GM12873 (cell line): ENCODE measurements around the gene HNRNPLL.
A peak's percentile ranks its signal among the peaks of the same experiment; 100 is the strongest.

Source experiments
- CTCF ChIP-seq: IDR thresholded peaks from 2 replicates; pipeline ENCODE4 v1.5.1; 2012; ENCODE audit warnings: low read depth, mild to moderate bottlenecking, moderate library complexity, low read length, control low read depth; ENCODE audit not compliant: insufficient read depth; ENCODE audit errors: missing control alignments

The HNRNPLL gene

GRCh38 chr2:38583994-38584393, 18.7 kb downstream of the HNRNPLL start:
- TF ChIP-seq CTCF, result no peak

- no peak for TF ChIP-seq CTCF
These were observed 19.2 kb downstream of the HNRNPLL start for GRCh38 chr2:38583524-38583923.

DNA sequence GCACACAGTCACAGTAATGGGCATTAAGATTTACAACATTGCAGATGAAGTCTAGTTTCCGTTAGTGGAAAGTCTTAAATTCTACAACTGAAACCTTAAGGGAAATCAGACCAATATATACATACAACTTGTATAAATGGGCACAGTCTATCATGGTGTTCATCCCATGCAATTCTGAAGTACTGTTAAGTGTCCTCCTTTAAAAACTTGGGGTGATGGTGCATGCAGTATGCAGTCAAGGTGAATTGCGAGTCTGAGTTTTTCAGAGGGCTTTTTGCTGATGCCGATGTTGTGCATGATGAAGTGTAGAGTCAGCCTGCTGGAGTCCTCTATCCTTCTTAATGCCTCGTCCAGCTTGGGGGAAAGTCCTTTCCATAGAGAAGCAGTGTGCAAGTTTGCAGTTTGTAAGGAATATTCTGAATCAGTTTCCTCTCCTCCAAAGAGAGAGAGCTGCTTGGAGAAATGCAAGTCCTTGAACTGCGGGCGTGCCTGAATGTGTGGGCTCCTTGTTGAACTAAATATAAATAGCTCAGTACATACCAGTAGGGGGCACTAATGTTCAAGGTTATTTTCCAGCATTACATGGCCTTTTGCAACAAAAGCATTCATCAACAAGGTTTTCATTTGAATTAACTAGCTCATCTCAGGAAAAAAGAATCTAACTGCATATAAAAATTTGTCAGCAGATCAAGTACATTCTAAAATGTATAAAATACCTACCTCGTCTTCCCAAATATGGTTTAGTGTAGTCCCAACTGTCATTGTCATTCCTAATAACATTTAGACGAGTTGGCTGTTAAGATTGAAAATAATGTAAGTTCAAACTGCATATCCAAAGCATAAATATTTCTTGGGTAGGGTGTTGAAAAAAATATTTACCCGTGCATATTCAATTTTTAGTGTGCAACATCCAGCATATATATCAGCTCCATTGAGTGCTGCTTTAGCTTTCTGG, 21.3 kb downstream of the HNRNPLL start:
- peak; percentile 60 for TF ChIP-seq CTCF

DNA sequence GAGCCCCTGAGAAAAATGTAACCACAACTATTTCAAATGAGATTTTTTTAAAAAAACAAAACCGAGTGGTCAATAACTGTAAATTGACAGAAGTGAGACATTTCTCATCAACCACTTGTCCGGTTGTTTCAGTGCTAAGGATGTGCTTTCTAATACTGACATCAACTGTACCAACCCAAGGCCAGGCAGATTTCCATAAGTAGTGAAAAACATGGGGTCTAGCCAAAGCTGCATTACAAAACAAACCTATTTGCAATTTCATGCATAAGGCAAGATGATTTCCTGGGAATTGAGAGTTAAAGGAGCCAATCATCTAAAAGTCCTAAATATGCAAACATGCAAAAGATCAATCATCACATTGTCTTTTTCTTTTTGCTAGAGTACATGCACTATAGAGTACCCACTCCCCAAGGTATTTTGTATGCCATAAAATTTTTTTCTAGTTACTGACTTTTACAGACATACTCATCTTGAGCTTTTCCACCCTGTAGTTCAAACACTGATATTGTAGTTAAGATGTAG, 22.6 kb downstream of the HNRNPLL start:
- no peak for TF ChIP-seq CTCF

GRCh38 chr2:38578832-38579231, 23.9 kb downstream of the HNRNPLL start:
- no peak for TF ChIP-seq CTCF

- TF ChIP-seq CTCF, result no peak
These were observed 28.4 kb downstream of the HNRNPLL start for GRCh38 chr2:38574278-38574677.

DNA sequence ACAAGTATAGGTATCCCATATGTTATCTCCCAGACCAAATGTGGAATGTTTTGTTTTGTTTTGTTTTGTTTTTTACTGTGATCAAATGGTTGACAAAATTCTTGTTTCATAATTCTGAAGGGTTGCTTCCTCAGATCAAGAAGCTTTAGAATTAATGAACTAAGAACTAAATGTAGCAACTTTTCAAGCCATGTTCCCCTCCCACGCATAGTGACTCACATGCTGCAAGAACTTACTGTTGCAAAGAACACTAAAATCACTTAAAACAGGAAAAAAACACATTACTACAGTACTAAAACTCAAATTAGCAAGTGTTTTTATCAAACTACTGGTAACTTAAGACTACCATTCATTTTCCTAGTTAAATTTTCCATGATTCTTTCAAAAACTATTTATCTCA, 30.6 kb downstream of the HNRNPLL start:
- no peak for TF ChIP-seq CTCF
